ENCODE data around the gene PTPN20. TPM values are rescaled to one million over a fixed set of nuclear protein-coding genes. Genes with fewer than 3 reads are reported as not detected.

The PTPN20 gene
- total and polyA plus RNA-seq, 5 donors: 6.7 to 26.6 (median 18.7) TPM

- intact Hi-C loops (cut with DNase I): no loop called here
- H3K27ac ChIP-seq (ENCODE audit: low read length): no peak overlapping the region
- peak; percentile 32 to 45 for ATAC-seq
Measured at GRCh38 chr10:47022311-47023131, 111.3 kb downstream of the PTPN20 start.

GRCh38 chr10:47023237-47024045 lies 112.2 kb downstream of the PTPN20 start:
- no peaks in the 10 kb centered on the region for H3K4me1 ChIP-seq (ENCODE audit: control insufficient read depth, insufficient read depth, low read length)
- H3K9me3 ChIP-seq (ENCODE audit: control insufficient read depth, low read length): no peaks in the 10 kb centered on the region
- no peaks in the 10 kb centered on the region for H3K27me3 ChIP-seq (ENCODE audit: control insufficient read depth, insufficient read depth)
- no peak overlapping the region for H3K4me3 ChIP-seq (ENCODE audit: low read length)
- intact Hi-C loops (cut with DNase I): loop anchor here in 1 of 4 donors (2.0 kb wide), 1 partner anchor 289 kb away; no protein-coding TSS in a partner anchor
- peak; percentile 48 to 55 for ATAC-seq
- no peak overlapping the region for H3K27ac ChIP-seq (ENCODE audit: low read length)
- 64% methylated on average over 17 of the region's 17 CpGs for WGBS
- DNase-seq: peak in 1 of 3 donors; percentile 70

More at GRCh38 chr10:47022311-47023131, 111.3 kb downstream of the PTPN20 start:
- Histone ChIP-seq H3K4me1 (ENCODE audit: control insufficient read depth, insufficient read depth, low read length) (no peaks in the 10 kb centered on the region), H3K9me3 (ENCODE audit: control insufficient read depth, low read length) (no peaks in the 10 kb centered on the region), H3K4me3 (ENCODE audit: low read length) (no peak overlapping the region), H3K27me3 (ENCODE audit: control insufficient read depth, insufficient read depth) (no peaks in the 10 kb centered on the region)
- 59% methylated on average over 16 of the region's 16 CpGs for WGBS
- DNase-seq: peak; percentile 52 to 80 (median 68)

GRCh38 chr10:47024046-47024322 lies 112.8 kb downstream of the PTPN20 start:
- Histone ChIP-seq H3K4me1 (ENCODE audit: control insufficient read depth, insufficient read depth, low read length) (no peaks in the 10 kb centered on the region), H3K9me3 (ENCODE audit: control insufficient read depth, low read length) (no peaks in the 10 kb centered on the region), H3K27ac (ENCODE audit: low read length) (no peak overlapping the region), H3K27me3 (ENCODE audit: control insufficient read depth, insufficient read depth) (no peaks in the 10 kb centered on the region), H3K4me3 (ENCODE audit: low read length) (no peak overlapping the region)
- DNase-seq (no peak), ATAC-seq (no peak)
- intact Hi-C loops (cut with DNase I): loop anchor here in 1 of 4 donors (2.0 kb wide), 1 partner anchor 289 kb away; no protein-coding TSS in a partner anchor
- WGBS: 62% methylated on average over 1 of the region's 1 CpG

- intact Hi-C loops (cut with DNase I): loop anchor here in 2 of 4 donors (2.0 to 5.0 kb wide), 3 partner anchors 288 to 313 kb away; no protein-coding TSS in a partner anchor
- H3K9me3 ChIP-seq (ENCODE audit: control insufficient read depth, low read length): no peaks in the 10 kb centered on the region
- no peaks in the 10 kb centered on the region for H3K27me3 ChIP-seq (ENCODE audit: control insufficient read depth, insufficient read depth)
- no peaks in the 10 kb centered on the region for H3K4me1 ChIP-seq (ENCODE audit: control insufficient read depth, insufficient read depth, low read length)
- H3K27ac ChIP-seq (ENCODE audit: low read length): no peak overlapping the region
- DNase-seq: peak in 2 of 3 donors; percentile 76 to 80
- ATAC-seq: peak in 1 of 2 donors; percentile 65
- no peak overlapping the region for H3K4me3 ChIP-seq (ENCODE audit: low read length)
- 29% methylated on average over 9 of the region's 9 CpGs for WGBS
Measured at GRCh38 chr10:47024399-47025252, 113.4 kb downstream of the PTPN20 start.

- Histone ChIP-seq H3K4me1 (ENCODE audit: control insufficient read depth, insufficient read depth, low read length) (no peaks in the 10 kb centered on the region), H3K27ac (ENCODE audit: low read length) (no peak overlapping the region), H3K9me3 (ENCODE audit: control insufficient read depth, low read length) (no peaks in the 10 kb centered on the region), H3K4me3 (ENCODE audit: low read length) (no peak overlapping the region), H3K27me3 (ENCODE audit: control insufficient read depth, insufficient read depth) (no peaks in the 10 kb centered on the region)
- ATAC-seq (no peak), DNase-seq (no peak)
- WGBS: 63% methylated on average over 4 of the region's 4 CpGs
- intact Hi-C loops (cut with DNase I): loop anchor here in 2 of 4 donors (2.0 to 5.0 kb wide), 3 partner anchors 287 to 312 kb away; no protein-coding TSS in a partner anchor
Measured at GRCh38 chr10:47025253-47025539, 114.0 kb downstream of the PTPN20 start.

GRCh38 chr10:47025540-47026300 lies 114.5 kb downstream of the PTPN20 start:
- DNase-seq: no peak
- no peak for ATAC-seq
- Histone ChIP-seq H3K9me3 (ENCODE audit: control insufficient read depth, low read length) (no peaks in the 10 kb centered on the region), H3K27ac (ENCODE audit: low read length) (no peak overlapping the region), H3K27me3 (ENCODE audit: control insufficient read depth, insufficient read depth) (no peaks in the 10 kb centered on the region), H3K4me3 (ENCODE audit: low read length) (no peak overlapping the region), H3K4me1 (ENCODE audit: control insufficient read depth, insufficient read depth, low read length) (no peaks in the 10 kb centered on the region)
- intact Hi-C loops (cut with DNase I): loop anchor here in 2 of 4 donors (2.0 to 5.0 kb wide), 3 partner anchors 287 to 312 kb away; no protein-coding TSS in a partner anchor
- 76% methylated on average over 10 of the region's 10 CpGs for WGBS

- Histone ChIP-seq H3K4me1 (ENCODE audit: control insufficient read depth, insufficient read depth, low read length) (no peaks in the 10 kb centered on the region), H3K4me3 (ENCODE audit: low read length) (no peak overlapping the region), H3K27me3 (ENCODE audit: control insufficient read depth, insufficient read depth) (no peaks in the 10 kb centered on the region), H3K27ac (ENCODE audit: low read length) (no peak overlapping the region), H3K9me3 (ENCODE audit: control insufficient read depth, low read length) (no peaks in the 10 kb centered on the region)
- peak in 1 of 3 donors; percentile 40 for DNase-seq
- WGBS: 92% methylated on average over 11 of the region's 11 CpGs
- ATAC-seq: no peak
- intact Hi-C loops (cut with DNase I): loop anchor here in 2 of 4 donors (5.0 kb wide), 2 partner anchors 286 to 311 kb away; no protein-coding TSS in a partner anchor
Measured at GRCh38 chr10:47026301-47027107, 115.3 kb downstream of the PTPN20 start.

- 78% methylated on average over 9 of the region's 9 CpGs for WGBS
- DNase-seq: no peak
- intact Hi-C loops (cut with DNase I): loop anchor here in 2 of 4 donors (5.0 kb wide), 2 partner anchors 285 to 310 kb away; no protein-coding TSS in a partner anchor
- Histone ChIP-seq H3K4me3 (ENCODE audit: low read length) (no peak overlapping the region), H3K9me3 (ENCODE audit: control insufficient read depth, low read length) (no peaks in the 10 kb centered on the region), H3K4me1 (ENCODE audit: control insufficient read depth, insufficient read depth, low read length) (no peaks in the 10 kb centered on the region), H3K27ac (ENCODE audit: low read length) (no peak overlapping the region), H3K27me3 (ENCODE audit: control insufficient read depth, insufficient read depth) (no peaks in the 10 kb centered on the region)
- no peak for ATAC-seq
Measured at GRCh38 chr10:47027108-47027783, 116.0 kb downstream of the PTPN20 start.

GRCh38 chr10:47027784-47028260 lies 116.6 kb downstream of the PTPN20 start:
- H3K9me3 ChIP-seq (ENCODE audit: control insufficient read depth, low read length): no peaks in the 10 kb centered on the region
- H3K4me1 ChIP-seq (ENCODE audit: control insufficient read depth, insufficient read depth, low read length): no peaks in the 10 kb centered on the region
- no peak overlapping the region for H3K4me3 ChIP-seq (ENCODE audit: low read length)
- H3K27ac ChIP-seq (ENCODE audit: low read length): no peak overlapping the region
- H3K27me3 ChIP-seq (ENCODE audit: control insufficient read depth, insufficient read depth): no peaks in the 10 kb centered on the region
- ATAC-seq (no peak), DNase-seq (no peak)
- WGBS: 83% methylated on average over 8 of the region's 8 CpGs
- intact Hi-C loops (cut with DNase I): loop anchor here in 2 of 4 donors (5.0 kb wide), 2 partner anchors 284 to 309 kb away; no protein-coding TSS in a partner anchor
